Medulla oblongata (tissue), 1 donor: ENCODE results near the gene MPZL1.
A peak's percentile ranks its signal among the peaks of the same experiment; 100 is the strongest.
"Not testable (repeated sequence)": the region's sequence is repeated elsewhere in the genome, so short reads cannot be mapped to it uniquely, and the experiment has no call there.

Experiments
- DNase-seq: peaks from one replicate; pipeline ENCODE4 v3.0.0-alpha.2; 2015; ENCODE audit errors: extremely low spot score

MPZL1 gene

DNA sequence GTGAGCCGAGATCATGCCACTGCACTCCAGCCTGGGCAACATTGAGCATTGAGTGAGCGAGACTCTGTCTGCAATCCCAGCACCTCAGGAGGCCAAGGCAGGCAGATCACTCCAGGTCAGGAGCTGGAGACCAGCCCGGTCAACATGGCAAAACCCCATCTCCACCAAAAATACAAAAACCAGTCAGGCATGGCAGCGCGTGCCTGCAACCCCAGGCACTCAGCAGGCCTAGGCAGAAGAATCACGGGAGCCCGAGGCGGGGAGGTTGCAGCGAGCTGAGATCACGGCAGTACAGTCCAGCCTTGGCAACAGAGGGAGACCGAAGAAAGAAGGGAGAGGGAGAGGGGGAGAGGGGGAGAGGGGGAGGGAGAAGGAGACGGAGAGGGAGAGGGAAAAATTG is 84.9 kb downstream of the MPZL1 start:
- DNase-seq = not testable (repeated sequence)

DNA sequence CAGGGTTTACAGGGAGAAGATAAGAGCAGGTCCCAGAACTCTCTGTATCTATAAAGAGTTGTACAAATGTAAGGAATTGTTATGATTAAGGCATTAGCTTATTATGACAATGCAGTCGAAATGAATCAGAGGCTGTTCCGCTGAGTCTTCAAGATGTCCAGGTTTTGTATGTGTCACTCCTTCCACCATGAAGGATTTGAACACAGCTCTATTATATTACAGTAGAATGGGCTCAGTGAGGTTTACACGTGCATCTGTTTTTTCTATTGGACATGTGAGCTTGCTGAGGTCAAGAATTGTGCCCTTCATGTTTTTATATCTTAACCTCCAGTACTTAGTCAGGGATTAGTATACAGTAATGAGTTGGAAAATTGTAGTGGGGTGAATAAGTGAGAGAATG is 86.3 kb downstream of the MPZL1 start:
- no peak for DNase-seq

- no peak for DNase-seq
These were observed 86.9 kb downstream of the MPZL1 start for GRCh38 chr1:167808690-167809089.

DNA sequence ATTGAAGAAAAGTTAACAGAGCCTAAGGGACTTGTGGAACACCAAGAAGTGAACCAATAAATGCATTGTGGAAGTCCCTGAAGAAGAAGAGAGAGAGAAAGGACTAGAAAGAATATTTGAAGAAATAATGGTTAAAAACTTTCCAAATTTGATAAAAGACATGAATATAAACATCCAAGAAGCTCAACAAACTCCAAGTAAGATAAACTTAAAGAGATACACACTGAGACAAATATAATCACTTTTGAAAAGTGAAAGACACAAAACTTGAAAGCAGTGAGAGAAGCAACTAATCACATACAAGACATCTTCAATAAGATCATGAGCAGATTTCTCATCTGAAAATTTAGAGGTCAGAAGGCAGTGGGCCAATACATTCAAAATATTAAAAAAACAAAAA is 91.2 kb downstream of the MPZL1 start:
- no peak for DNase-seq

DNA sequence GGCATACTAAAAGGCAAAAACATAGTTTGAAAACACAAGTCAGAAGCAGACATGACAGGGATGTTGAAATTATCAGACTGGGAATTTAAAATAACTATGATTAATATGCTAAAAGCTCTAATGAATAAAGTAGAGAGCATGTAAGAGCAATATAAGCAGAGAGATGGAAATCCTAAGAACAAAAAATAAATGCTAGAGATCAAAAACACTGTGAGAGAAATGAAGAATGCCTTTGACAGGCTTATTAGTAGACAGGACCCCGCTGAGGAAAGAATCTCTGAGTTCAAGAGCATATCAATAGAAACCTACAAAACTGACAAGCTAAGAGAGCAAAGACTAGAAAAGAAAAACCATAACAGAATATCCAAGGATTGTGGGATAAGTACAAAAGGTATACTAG is 93.9 kb downstream of the MPZL1 start:
- DNase-seq = no peak

DNA sequence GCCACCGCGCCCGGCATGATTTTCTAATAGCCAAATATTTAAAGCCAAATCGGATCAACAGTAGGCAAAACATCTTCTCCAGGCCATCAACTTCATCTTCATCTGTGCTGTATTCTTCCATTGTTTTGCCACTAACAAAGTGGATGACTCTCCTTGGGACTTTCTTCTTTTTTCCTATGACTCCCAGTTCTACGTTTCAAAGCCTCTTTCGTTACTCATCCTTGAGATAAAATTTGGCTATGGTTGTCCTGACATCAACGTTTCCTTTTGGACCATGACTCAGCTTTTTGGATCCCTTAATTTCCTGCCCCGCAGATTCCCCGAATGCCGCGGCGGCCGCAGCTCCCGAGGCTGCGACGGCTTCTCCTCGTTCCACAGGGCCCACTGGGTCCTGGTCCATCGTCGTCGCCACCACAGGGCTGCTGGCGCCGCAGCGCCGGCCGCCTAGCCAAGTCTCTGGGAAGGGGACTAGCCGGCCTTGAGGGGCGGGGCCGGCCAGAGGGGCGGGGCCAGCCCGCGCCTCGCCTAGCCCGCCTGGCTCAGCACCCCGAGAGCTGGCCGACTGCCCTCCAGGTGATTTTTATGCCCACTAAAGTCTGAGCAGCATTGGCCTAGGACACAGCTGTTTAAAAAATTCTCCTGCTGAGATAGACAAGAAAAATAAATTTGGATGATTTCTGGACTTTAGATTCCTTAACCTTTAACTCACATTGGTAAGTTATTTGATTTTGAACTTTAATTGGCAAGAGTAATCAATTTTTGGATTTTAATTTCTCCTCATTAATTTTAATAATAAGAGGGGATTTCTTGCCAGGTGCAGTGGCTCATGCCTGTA is 98.3 kb downstream of the MPZL1 start:
- DNase-seq = peak; percentile 64

DNA sequence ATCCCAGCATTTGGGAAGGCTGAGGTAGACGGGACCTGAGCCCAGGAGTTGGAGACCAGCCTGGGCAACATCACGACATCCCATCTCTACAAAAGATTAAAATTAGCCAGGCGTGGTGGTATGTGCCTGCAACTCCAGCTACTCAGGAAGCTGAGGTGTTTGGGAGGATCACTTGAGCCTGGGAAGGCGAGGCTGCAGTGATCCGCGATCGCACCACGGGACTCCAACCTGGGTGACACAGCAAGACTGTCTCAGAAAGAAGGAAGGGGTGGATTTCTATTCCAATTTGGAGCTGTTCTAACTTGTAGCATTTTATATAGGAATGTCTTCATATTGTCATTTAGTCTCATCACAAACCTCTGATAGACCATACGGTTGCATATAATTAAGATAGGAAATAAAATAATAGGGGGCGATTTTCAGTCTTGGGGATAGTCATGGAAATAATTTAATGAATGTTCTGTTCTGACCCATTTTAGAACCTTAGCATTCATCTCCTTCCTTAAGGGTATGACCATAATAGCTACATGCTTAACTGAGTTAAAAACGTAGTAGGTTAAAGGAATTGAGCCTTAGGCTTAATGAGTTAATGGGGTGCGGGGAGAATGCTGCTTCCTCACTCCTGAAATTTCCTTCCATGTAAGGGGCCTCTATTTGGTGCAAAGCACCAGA is 99.0 kb downstream of the MPZL1 start:
- DNase-seq = no peak

- DNase-seq = no peak
These were observed 99.5 kb downstream of the MPZL1 start for GRCh38 chr1:167821356-167821685.

GRCh38 chr1:167821969-167822685 is 100.3 kb downstream of the MPZL1 start:
- no peak for DNase-seq

GRCh38 chr1:167824163-167824794 is 102.5 kb downstream of the MPZL1 start:
- DNase-seq = no peak

GRCh38 chr1:167825419-167826079 is 103.8 kb downstream of the MPZL1 start:
- DNase-seq = no peak

DNA sequence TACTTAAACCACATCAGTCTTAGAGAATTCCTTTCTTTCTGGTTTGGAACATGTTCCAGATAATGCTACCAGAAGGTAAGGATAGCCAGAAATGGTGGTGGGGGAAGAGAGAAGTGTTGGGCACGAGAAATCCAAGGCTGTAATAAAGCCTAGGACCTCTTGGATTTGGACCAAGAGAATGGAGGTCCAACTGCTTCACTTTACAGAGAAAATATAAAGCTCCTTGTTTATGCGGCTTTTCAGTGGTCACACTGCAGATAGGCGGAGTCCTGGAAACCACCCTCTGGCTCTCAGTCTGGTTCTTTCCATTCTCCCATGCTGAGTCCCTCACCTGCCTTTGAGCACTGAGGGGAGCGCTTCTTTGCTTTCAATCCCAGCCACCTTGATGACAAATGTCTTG is 104.3 kb downstream of the MPZL1 start:
- DNase-seq = no peak

DNA sequence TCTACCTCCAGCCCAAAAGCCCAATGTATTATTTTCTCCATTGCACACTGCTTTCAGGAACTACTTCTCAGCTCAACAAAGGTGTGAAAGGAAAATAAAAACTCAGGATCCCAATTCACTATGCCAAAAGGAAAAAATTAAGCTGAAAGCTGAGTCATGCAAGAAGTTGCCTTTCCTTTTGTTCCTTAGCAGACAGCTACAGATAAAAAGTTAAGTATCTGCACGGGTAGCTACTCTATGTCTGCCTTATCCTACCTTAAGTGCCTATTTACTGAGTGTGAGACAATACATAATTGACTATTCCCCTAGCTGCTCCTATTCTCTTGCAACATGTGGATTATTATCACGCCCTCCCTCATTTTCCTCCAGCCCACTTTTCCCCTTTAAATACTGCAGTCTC is 108.1 kb downstream of the MPZL1 start:
- no peak for DNase-seq

GRCh38 chr1:167830668-167831067 is 108.9 kb downstream of the MPZL1 start:
- not testable (repeated sequence) for DNase-seq

GRCh38 chr1:167832693-167833092 is 110.9 kb downstream of the MPZL1 start:
- DNase-seq = no peak

DNA sequence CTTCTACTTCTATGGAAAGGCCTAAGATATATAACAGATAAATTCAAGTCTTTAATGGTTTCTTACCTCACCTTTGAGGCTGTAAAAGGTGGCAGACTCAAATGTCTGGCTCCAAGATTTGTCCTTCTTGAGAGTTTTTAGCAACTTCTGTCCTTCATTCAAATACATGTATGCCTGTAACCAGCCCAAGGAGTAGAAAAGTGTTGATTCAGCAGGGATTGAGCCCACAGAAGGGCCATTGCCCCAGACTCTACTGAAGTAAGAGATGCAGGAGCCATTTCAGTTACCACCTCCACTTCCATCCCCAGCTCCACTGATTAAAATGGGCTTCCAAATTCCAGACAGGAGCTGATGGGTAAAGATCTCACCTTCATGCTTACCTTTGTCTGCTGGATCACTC is 112.1 kb downstream of the MPZL1 start:
- no peak for DNase-seq

DNA sequence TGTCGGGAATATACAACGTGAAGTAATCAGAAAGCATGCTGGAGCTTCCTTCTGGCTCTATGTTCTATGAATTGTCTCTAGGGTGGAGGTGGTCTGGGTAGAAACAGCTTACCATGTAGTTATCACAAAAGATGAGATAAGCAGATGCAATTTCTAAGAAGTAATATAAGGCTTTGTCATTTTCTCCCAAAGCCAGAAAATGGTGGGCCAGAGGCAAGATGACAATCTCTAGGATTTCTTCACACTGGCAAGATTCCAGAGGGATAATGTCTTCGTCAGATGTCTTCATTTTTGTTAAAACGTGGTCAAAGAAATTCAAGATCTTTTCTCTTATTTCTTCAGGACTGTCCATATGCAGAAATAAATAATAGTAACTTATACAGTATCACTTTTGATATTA is 114.4 kb downstream of the MPZL1 start:
- no peak for DNase-seq

DNA sequence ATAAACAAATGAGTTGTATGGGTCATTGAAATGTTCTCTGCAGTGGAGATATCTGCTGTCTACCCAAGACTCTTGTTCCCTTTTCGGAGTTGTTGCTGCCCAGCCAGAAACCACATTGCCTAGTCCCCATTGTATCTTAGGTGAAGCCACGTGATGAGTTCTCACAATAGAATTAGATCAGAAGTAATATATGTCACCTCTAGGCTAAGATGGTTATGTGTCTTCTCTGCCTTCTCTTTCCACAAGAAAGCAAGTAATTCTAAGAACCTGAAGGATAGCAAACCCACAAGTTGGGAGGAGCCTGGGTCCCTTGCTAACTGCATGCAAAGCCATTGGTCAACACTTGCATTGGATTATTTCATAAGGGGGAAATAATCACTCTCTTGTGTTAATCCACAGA is 115.5 kb downstream of the MPZL1 start:
- DNase-seq = no peak

DNA sequence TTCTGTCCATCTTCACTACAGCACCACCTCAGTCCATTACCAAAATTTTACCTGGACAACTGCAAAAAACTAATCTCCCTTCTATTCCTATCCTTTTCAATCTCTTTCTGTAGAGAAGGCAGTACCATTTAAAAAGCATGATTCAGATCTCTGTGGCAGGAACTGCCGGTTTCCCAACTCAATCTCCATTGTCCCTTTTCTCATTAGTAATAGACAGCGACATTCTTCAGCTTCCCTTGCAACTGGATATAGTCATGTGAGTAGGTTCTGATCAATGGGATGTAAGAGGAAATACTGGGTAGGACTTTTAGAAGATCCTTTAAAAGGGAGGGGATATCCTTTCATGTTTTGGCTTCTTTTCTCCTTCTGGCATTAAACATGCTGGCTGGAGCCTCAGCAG is 117.2 kb downstream of the MPZL1 start:
- no peak for DNase-seq
